ENCODE results near the gene MYOG.

MYOG gene

DNA sequence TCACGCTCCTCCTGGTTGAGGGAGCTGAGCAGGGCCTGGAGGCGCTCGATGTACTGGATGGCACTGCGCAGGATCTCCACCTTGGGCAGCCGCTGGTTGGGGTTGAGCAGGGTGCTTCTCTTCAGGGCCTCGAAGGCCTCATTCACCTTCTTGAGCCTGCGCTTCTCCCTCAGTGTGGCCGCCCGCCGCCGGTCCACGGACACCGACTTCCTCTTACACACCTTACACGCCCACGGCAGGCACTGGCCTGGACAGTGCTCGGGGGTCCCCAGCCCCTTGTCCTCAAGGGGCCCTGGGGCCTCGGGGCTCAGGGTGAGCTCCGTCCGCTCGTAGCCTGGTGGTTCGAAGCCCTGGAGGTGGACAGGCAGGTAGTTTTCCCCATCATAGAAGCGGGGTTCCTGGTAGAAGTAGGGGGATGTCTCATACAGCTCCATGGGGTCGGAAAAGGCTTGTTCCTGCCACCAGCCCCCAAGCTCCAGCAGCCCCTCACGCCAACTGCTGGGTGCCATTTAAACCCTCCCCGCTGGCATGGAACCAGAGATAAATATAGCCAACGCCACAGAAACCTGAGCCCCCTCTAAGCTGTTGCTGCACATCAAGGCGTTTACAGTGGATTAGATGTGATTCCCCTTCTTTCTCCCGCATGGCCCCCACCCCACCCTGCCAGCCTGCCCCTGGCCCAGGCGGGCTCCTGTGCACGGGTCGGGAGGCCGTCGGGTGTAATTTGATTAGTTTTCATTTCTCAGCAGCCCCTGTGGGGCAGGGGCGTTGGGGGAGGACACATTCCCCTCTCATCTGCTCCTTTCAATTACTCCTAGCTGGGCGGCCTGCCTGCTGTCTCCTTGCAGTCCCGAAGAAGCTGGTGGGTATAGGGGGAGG is at the start of gene MYOG:
Gene MYOG, minus strand, starts transcription at position 485 of the 879 bp plus-strand sequence. Its CDS starts 51 bp downstream, at position 434.
- no peak for FAIRE-seq

DNA sequence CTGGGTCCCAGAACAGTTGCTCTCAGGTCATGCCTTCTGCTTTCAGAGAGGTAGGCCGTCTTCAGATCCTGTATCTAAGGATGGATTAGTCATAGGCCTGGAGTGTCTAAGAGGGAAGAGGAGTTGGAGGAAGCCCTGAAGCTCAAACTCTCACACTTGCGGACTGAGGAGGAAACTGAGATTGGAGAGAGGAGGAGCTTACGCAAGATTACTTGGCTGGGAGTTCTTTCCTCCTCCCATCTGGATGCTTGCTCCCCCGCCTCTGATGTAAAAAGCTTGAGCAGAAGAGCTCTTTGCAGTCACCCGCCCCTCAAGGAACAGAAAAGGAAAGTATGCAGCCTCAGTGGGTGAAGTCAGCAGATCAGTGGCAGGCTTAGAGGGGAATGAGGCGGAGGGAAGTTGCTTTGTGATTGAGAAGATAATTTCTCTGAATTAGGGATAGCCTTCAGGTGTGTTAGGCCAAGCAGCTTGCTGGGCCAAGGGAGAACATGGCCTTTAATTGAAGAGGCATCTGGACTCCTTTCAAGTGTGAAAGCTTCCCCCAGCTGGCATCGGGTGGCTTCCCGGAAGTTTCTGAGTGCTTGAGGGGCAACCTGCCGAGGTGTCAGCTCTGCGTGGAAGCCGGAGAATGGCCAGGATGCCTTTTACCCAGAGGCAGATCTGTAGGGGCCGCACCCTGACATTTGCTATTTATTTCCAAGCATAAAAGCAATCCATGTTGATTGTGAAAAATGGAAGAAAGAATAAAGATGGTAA is 48.3 kb upstream of the MYOG start:
- no peak for FAIRE-seq

DNA sequence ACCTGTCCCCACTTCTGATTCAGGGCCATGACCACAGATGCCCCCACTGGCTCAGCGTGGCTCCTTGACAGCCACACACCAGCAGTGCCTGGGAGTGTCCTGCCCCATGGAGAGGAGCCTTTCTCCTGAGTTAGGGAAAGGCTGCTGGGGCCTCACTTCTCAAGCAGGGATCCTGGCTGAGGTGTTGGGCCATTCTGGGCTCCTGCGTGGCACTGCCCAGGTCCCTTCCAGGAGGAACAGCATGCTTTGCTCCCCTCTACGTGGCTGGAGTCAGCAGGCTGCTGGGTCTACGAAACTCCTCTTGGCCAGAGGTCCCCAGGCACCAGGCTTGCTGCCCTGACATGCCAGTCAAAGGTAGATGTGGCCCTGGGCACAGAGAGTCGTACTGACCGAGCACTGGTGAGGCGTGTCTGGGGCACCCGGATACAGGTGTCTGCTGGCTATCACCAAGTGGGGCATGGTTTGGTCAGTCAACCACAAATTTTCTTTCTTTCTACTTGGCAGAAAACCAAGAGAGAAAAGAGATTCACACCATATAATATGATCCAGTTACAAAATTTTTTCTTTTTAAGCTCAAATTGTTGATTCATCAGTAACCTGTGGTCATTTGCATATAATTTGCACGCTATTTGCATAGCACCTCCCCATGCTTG is 45.9 kb upstream of the MYOG start:
- no peak for FAIRE-seq

DNA sequence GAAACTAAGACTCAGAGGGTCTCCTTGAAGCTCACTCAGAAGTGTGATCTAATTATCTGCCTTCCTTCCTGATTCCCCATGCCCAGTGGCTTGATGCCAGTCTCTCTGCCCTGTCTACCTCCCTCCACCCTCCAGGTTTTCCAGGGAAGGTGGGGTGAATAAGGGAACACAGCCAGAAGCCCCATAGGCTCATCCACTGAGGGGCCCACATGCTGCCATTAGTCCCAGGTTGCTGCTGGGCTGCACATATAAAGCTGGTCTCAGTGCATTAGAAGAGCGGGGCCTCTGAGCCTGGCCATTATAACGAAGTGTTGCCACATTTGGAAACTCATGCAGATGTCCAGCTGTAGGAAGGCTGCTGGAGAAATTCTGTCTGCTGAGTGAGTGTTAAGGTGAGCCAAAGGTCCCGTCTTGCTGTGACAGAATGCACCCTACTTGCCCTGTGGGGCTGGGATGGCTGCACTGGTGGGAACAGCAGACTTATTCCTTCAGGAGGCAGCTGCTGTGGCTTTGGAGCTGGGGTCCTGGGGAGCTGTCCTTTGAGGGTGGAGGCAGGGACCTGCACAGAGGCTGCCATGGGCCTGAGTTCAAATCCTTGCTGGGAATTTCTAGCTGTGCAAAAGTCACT is 44.7 kb upstream of the MYOG start:
- no peak for FAIRE-seq

DNA sequence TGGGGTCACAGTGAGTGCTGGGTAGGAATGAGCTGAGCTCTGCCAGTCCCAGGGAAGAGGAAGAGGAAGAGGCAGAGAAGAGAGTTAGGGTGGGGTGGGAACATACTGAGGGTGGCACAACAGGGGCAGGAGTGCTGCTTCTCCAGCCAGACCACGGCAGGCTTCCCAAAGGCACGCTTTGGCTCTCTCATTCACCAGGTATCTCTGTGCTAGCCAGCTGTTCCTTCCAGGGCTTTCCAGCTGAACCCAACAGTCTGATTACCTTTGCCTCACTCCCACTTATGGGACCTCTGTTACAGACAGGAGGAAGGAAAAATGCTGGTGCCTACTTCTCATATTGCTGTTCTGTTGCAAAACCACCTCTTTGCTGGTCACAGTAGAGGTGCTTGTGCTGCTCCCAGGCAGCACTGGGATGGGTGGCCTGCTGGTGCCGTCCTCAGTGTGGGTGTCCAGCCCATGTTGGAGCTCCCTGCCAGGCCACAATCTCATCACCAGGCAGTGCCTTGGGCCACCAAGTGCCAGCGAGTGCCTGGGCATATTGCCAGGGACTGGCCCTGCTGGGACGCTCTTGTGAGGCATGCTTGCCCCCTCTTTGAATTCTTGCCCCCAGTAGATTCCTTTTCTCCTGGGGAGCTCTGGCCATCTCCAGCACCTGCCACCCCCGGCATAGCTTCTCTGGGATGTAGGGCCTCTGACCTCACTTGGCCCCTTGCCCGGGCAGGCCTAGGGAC is 43.9 kb upstream of the MYOG start:
- no peak for FAIRE-seq

DNA sequence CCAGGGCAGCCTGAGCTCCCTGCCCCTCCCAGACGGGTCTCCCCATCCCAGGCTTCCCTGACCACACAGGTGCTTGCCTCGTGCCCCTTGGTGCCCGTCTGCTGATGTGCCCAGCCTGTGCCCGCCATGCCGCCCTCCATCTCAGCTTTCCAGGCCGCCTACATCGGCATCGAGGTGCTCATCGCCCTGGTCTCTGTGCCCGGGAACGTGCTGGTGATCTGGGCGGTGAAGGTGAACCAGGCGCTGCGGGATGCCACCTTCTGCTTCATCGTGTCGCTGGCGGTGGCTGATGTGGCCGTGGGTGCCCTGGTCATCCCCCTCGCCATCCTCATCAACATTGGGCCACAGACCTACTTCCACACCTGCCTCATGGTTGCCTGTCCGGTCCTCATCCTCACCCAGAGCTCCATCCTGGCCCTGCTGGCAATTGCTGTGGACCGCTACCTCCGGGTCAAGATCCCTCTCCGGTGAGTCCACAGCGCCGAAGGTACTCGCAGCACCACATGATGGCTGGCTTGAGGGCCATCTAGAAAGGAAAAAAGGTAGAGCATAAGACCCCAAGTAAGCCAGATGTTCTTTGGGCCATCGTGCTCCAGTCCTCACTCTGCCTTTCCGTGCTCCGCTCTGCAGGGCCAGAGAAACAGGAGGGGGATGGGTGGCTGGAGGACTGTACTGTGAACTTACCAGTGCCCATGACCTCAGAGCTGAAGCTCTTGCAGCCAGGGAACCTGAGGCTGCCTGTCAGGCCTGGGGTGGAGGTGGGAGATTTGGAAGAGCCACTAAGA is 43.1 kb upstream of the MYOG start:
- no peak for FAIRE-seq

DNA sequence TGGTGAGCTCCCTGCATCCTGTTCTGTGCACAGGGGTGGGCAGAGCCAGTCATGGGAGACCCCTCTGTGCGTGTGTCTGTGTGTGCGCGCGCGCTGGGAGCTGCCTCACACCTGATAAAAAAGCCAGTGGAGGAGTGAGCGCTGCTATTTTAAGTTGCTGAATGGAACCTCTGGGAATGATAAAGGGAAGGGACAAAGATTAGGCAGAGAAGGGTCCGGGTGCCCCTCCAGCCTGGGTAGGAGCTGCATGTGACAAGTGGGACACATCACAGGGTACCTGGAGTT is 42.6 kb upstream of the MYOG start:
- FAIRE-seq = no peak

DNA sequence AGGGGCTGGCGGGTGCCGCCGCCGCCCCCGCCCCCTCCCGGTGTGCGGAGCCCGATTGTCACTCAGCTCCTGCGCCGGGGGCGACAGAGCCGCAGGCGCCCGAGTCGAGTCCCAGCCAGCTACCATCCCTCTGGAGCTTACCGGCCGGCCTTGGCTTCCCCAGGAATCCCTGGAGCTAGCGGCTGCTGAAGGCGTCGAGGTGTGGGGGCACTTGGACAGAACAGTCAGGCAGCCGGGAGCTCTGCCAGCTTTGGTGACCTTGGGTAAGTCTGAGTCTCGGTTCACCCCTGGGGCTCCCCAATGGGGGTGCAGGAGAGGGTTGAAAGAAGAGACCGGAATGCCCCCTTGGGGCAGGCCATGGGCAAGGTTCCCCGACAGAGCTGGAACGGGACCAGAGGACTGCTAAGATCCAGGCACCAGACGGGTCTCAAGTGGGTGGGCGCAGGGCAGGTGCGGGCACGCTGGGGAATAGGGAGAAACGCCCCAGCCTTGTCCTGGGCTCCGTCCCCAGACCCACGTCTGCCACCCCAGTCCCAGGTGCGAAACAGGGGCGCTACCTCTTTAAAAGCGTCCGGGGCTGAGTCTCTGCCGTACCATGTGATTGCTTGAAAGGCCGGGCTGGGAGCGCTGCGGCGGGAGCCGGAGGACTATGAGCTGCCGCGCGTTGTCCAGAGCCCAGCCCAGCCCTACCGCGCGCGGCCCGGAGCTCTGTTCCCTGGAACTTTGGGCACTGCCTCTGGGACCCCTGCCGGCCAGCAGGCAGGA is 42.0 kb upstream of the MYOG start, which contains the start of gene ADORA1:
Gene ADORA1, plus strand, starts transcription at position 61 of the 765 bp plus-strand sequence. CDS start 1,116 bp downstream, outside the sequence.
- no peak for FAIRE-seq

DNA sequence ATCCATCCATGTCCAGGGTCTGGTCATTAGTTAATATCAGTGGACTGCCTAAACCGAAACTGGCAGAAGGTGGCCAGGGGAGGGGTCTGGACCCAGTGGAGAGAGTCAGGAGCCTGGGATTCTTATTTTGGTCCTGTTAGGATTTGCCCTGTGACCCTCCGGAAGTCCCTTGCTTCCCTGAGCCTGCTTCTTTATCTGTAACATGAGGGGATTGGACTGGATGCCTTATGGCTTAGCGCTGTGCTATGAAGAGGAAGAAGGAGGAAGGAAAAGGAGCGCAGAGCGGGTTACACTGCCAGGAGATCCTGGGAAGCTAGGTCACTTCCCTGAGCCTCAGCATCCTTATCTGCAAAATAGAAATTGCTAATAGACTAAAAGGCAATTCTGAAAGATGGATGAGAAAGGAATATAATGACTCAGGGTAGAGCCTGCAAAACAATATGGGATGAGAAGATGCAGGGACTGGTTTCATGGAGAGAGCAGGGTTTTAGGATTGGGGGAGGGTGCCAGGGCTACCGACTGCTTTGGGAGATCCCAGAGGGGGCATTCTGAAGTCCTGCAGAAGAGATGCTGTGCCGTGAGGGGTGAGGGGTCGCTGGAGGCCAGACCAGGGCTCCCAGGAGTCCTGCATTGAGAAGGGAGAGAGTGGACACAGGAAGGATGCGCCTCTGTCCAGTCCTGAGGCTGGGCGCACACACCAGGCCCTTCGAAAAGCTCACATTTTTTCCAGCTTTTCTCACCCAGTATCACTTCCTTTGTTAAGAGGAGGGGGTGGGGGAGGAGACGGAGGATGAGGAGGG is 41.3 kb upstream of the MYOG start:
- FAIRE-seq = no peak

DNA sequence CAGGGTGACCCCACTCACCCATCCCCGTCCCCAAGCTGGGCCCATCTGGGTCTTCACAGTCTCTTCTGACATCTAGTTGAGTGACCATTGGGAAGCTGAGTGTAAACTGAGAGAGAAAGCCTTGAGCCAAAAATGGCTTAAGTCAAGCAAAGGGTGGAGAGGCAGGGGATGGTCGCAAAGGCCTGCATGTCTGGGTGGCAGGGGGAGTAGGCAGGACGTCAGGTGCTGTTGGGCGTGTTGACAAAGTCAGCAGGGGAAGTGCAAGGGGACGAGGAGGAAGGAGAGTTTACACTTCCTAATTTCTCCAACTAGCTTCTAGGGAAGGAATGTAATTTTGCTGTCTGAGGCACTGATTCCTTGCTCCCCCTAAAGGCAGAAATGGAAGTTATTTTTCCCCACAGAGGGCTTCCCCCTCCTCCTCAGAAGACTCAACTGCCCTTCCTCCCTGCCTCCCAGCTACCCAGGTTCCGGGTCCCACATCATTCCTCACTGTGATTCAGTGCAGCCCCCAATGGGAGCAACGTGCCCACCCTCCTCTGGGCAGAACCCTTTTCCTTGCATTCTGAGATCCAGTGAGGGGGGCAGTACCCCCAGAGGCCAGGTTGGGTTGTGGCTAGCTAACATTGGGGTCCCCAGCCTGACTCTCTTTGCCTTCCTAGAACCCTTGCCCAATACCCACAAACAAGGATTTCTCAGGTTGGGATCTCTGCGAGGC is 40.5 kb upstream of the MYOG start:
- no peak for FAIRE-seq

DNA sequence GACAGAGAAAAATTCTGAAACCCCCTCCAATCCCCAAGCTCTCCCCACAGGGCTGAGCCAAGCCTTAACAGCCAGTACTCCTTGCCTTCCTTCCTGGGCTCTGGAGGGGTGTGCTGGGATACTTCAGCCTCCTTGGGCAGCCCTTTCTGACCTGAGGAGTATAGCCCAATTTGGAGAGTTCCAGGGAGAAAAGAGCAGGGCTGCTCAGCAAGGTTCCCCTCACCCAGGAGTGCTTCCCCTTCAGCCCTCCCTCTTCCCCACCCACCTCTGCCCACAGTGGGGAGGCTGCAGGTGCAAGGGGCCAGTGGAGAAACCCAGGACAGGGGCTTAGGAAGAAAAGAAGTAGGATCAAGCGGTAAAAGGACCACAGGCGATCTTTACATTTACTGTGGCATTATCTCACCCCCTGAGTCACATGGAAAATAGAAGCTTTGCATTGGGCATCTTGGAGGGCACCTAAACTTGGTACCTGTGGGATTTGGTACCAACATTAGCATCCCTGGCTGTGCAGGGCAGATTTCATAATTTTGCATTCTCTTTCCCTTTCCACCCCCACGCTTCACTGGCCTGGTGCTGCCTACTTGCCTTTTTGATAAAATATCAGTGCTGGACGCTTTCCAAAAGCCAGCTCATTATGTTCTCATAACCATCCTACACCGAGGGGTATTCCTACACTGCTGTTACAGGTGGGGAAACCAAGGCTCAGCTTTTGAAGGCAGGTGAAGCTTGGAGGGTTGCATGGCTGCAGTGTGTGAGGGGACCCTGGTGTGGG is 38.9 kb upstream of the MYOG start:
- no peak for FAIRE-seq

DNA sequence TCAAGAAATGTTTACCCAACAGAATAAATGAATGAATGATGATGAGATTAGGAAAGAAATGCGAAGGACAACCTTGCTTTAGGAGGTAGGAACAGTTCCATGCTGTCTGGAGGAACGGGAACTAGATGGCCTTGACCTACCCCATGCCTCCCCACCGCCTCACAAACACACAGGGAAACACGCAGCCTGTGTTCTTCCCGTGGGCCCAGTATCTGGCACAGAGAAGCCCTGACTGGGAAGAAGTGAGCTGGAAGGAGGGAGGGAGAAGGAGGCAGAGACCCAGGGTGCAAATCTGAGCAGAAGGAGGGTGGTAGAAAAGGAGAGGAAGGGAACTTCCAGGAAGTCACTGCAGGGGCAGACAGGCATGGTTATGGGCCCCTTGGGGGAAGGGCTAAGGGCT is 38.2 kb upstream of the MYOG start:
- FAIRE-seq = no peak

DNA sequence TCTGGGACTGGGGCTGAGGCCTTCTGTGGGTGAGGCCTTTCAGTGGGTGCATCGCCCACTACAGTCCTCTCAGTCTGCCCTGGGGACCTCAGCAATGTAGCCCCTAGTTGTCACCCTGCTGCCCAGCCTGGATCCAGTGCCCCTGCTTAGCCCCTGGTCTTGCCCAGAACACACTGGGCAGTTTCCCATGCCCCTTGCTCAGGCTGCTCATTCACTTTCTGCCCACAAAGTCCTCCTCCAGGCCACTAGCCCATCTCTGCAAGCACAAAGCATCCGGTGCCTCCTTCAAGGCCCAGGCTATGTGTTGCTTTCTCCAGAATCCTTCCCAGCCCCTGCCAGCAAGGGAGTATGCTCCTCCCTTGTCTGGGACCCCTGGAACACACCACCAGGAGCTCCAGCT is 36.3 kb upstream of the MYOG start:
- FAIRE-seq = no peak

DNA sequence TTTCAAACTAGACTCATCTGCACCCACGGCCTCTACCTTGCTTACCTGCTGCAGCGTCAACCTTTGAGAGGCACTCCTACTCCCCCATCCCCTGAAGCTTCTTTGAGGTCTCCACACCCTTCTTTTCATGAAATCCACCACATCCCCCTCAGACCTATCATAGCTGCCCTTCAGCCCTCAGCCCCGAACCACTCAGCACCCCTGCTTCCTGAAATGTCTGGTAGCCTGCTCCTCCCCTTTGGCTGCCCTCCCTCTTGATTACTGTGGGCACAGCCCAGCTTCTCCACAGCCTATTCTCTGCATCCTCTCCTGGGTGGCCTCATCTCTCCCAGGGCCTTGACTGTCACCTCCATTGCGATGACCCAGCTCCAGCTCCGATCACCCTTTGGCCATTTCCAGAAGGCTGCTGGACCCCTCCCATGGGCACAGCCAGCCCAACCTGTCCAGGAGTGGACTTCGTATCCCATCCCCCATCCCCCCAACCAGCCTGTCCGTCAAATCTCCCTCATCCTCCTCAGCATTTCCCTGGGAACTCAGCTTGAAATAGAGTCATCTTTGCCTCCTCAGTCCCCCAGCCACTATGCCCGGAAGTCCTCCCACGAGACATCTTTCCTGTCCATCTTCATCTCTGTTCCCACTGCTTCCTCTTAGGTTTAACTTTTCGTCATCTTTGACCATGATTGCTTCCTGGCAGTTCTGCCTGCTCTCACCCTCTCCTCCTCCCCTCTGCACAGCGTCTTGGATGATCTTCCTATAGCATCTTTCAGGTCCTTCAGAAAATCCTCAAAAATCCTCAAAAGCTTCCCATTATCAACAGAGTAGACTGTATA is 35.6 kb upstream of the MYOG start:
- FAIRE-seq = no peak

DNA sequence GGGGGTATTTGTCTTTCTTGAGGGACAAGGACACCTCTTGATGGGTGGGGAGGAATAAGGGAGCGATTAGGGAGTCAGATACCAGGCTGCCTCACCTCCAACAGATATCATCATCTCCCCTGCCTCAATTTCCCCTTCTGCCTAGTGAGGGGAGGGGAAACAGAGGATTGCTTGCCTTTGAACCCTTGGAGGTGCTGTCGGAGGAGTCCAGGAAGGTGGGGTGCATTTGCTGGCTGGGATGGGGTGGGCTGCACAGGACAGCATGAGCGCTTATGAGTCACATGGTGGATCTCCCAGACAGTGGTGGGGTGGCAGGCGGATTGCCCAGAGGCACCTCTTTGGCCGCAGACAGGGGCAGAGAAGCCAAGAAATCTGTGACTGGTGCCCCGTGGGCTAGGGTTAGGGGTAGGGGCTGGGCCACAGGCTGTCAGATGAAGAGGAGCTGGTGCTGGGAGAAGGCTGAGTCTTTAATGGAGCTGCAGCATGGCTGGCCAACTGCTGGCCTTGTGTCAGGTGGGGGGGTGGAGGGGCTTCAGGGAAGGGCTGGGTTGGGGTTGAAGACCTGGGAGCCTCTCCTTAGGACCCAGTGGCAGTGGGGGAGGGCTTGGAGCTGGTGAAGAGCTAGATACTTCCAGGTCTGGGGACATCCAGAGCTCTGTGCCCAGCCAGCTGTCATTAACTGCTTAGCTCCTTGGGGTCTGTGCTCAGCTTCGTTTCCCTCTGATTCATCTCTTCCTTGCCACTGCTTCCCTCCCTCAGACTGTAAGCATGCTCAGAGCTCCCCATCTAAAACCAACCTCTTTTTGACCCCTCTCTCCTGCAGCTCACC is 34.7 kb upstream of the MYOG start:
- no peak for FAIRE-seq

All from islet of Langerhans (tissue), 1 donor.